Upper lobe of left lung (tissue), 6 donors: Measurements from ENCODE around the gene PYCR2. TPM values are rescaled to one million over a fixed set of nuclear protein-coding genes. Genes with fewer than 3 reads are reported as not detected.
A peak's percentile ranks its signal among the peaks of the same experiment; 100 is the strongest.

Experiments
- ATAC-seq, 2 donors: fragments of 200-7000 bp; cut with Tn5 transposase; one replicate each; pipeline ENCODE4 v1.9.1; 2022; ENCODE audit warnings: mild to moderate bottlenecking in 2 of 2, moderate library complexity in 2 of 2; ENCODE audit not compliant: low FRiP score in 2 of 2
- DNase-seq, 2 donors: peaks; one replicate each; pipeline ENCODE4 v3.0.0-alpha.2; 2019 to 2020
- H3K27ac ChIP-seq, 4 donors: fragments of 200-600 bp; sonication (generic); one replicate each; pipeline ENCODE4 v1.5.1; 2016 to 2019
- H3K27me3 ChIP-seq, 4 donors: fragments of 200-600 bp; sonication (generic); one replicate each; pipeline ENCODE4 v1.5.1; 2017 to 2019
- H3K36me3 ChIP-seq, 4 donors: fragments of 200-600 bp; sonication (generic); one replicate each; pipeline ENCODE4 v1.5.1; 2016 to 2019
- H3K4me1 ChIP-seq, 4 donors: fragments of 200-600 bp; sonication (generic); one replicate each; pipeline ENCODE4 v1.5.1; 2018 to 2019
- H3K4me3 ChIP-seq, 4 donors: fragments of 200-600 bp; sonication (generic); one replicate each; pipeline ENCODE4 v1.5.1; 2017 to 2019; ENCODE audit warnings: mild to moderate bottlenecking in 2 of 4, moderate library complexity in 1 of 4
- H3K9me3 ChIP-seq, 4 donors: fragments of 200-600 bp; sonication (generic); one replicate each; pipeline ENCODE4 v1.5.1; 2018 to 2019
- EP300 ChIP-seq, 4 donors: sonication (generic); formaldehyde crosslinking; IDR thresholded peaks; one replicate each; pipeline ENCODE4 v1.5.1; 2017; ENCODE audit warnings: antibody characterized with exemption in 4 of 4, control low read depth in 2 of 4
- POLR2A ChIP-seq, 4 donors: fragments of 450-650 bp; IDR thresholded peaks; one replicate each; pipeline ENCODE4 v1.5.1; 2016 to 2017; ENCODE audit warnings: antibody characterized with exemption in 4 of 4, mild to moderate bottlenecking in 2 of 4
- POLR2AphosphoS5 ChIP-seq, 2 donors: sonication (generic); formaldehyde crosslinking; IDR thresholded peaks; one replicate each; pipeline ENCODE4 v1.5.1; 2017; ENCODE audit warnings: antibody characterized with exemption in 2 of 2
- WGBS, 2 donors: methylation state at CpG; one replicate each; pipeline ENCODE4 v1.1.5; 2017 to 2018; 5-methylcytosine and 5-hydroxymethylcytosine counted together
- total RNA-seq, 6 donors: library from RNA; depleted of rRNA in 4 of 6; stranded (reverse); fragments of >200 nt in 4 of 6; gene quantifications; one replicate each; pipeline versions ENCODE4 v1.1.0 to v1.2.1, GENCODE V29; 2016 to 2021
- TF ChIP-seq, protein P1 (sequence below), 6 experiments: fragments of 450-650 bp in 4 of 6; fragments of 200-600 bp in 2 of 6; sonication (generic) in 2 of 6; IDR thresholded peaks; one replicate each; pipeline ENCODE4 v1.5.1; 2016 to 2019; ENCODE audit warnings: antibody characterized with exemption in 6 of 6
- donor health status: DM: no; HTN: no; CAD: no; lungs with moderate emphysema.
- donor health status: DM: no; HTN: yes; CAD: no; lungs with severe emphysema.

The PYCR2 gene
- total RNA-seq, 6 donors from 2014 or later, result 49.4 to 115 (median 69.6) TPM

DNA sequence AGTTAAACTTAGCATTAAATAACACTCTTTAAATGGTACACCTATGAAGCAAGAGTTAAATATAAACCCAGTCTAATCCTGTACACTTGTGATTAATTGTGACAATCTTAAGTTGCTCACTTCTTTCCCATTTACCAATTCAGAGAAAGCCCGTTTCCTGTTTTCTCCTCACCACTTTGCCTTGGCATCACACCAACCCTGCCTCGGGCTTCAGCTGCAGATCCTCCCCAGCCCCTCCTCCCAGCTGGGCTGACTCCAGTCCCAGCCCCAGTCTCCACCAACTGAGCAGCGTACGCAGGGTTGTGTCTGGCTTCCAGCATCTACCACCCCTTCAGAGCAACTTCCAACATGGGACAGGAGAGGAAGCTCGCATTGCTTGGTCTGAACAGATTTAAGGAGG, 4.1 kb downstream of the PYCR2 start:
- TF ChIP-seq EP300 (IDR thresholded peaks at IDR 0.05) (no peak), POLR2AphosphoS5 (IDR thresholded peaks at IDR 0.05) (no peak), POLR2A (IDR thresholded peaks at IDR 0.05) (no peak)
- TF ChIP-seq, protein P1, sequence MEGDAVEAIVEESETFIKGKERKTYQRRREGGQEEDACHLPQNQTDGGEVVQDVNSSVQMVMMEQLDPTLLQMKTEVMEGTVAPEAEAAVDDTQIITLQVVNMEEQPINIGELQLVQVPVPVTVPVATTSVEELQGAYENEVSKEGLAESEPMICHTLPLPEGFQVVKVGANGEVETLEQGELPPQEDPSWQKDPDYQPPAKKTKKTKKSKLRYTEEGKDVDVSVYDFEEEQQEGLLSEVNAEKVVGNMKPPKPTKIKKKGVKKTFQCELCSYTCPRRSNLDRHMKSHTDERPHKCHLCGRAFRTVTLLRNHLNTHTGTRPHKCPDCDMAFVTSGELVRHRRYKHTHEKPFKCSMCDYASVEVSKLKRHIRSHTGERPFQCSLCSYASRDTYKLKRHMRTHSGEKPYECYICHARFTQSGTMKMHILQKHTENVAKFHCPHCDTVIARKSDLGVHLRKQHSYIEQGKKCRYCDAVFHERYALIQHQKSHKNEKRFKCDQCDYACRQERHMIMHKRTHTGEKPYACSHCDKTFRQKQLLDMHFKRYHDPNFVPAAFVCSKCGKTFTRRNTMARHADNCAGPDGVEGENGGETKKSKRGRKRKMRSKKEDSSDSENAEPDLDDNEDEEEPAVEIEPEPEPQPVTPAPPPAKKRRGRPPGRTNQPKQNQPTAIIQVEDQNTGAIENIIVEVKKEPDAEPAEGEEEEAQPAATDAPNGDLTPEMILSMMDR (IDR thresholded peaks at IDR 0.05), result no peak
- peaks cover 1 to 57% (median 19%) of the 10 kb centered on the region in 4 donors for H3K36me3 ChIP-seq
- no peaks in the 10 kb centered on the region for H3K9me3 ChIP-seq
- H3K4me3 ChIP-seq, result no peak overlapping the region
- WGBS, 2 donors, result 9 to 20% methylated on average over 4 to 5 of the region's 5 CpGs
- peak overlapping the region in 3 of 4 donors; percentile 49 to 67 (median 49) for H3K27ac ChIP-seq
- no peaks in the 10 kb centered on the region for H3K27me3 ChIP-seq
- peaks cover 27 to 44% (median 29%) of the 10 kb centered on the region in 4 donors for H3K4me1 ChIP-seq
- no peak for ATAC-seq
- DNase-seq, result peak in 1 of 2 donors; percentile 62

DNA sequence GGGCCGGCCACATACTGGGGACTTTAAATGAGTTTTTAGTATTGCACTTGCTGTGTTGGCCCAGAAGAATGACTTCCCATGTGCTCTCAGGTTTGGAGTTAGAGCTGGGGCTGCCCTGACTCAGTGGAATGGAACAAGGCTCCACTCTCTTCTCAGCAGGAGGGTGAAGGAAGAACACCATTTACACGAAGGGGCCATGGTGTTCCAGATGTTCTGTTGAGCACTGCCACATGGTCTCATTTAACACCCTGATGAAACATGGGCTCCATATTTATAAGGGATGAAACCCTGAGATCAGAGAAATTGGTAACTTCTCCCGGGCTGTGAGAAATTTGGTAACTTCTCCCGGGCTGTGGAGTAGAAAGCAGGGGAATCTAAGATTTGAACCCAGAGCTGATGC, 5.8 kb downstream of the PYCR2 start:
- Histone ChIP-seq H3K27ac (no peak overlapping the region), H3K36me3 (peaks cover 5 to 57% (median 20%) of the 10 kb centered on the region in 4 donors), H3K4me3 (no peak overlapping the region), H3K27me3 (no peaks in the 10 kb centered on the region), H3K9me3 (no peaks in the 10 kb centered on the region), H3K4me1 (peaks cover 23 to 35% (median 24%) of the 10 kb centered on the region in 4 donors)
- 93 to 95% methylated on average over 3 to 4 of the region's 4 CpGs for WGBS, 2 donors
- TF ChIP-seq POLR2AphosphoS5 (IDR thresholded peaks at IDR 0.05), result no peak
- ATAC-seq (no peak), DNase-seq (no peak)

- no peak for ATAC-seq
- Histone ChIP-seq H3K27ac (no peak overlapping the region), H3K36me3 (peaks cover 5 to 57% (median 20%) of the 10 kb centered on the region in 4 donors), H3K9me3 (no peaks in the 10 kb centered on the region), H3K4me3 (no peak overlapping the region), H3K27me3 (no peaks in the 10 kb centered on the region), H3K4me1 (peaks cover 16 to 28% (median 16%) of the 10 kb centered on the region in 4 donors)
- TF ChIP-seq, protein P1 (IDR thresholded peaks at IDR 0.05), result no peak
- TF ChIP-seq POLR2A (IDR thresholded peaks at IDR 0.05) (no peak), POLR2AphosphoS5 (IDR thresholded peaks at IDR 0.05) (no peak)
- no peak for DNase-seq
- WGBS, 2 donors, result 88 to 93% methylated on average over 5 of the region's 5 CpGs
These were observed 6.5 kb downstream of the PYCR2 start for GRCh38 chr1:225917536-225917935.

DNA sequence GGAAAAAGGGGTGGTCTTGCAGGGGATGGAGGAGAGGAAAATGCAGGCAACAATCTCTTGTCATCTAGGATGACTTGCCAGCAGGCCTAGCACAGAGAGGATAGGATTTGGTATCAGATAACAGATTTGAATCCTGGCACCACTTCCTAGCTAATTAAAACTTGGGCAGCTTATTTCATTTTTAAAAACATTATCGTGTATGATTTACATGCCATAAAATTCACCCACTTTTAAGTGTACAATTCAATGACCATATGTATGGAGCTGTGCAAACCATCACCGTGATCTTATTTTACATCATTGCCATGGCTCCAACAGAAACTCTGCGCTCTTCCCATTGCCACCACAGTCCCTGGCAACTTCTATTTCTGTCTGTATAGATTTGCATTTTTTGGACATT, 6.9 kb downstream of the PYCR2 start:
- ATAC-seq (no peak), DNase-seq (no peak)
- no peak for TF ChIP-seq EP300 (IDR thresholded peaks at IDR 0.05)
- TF ChIP-seq, protein P1 (IDR thresholded peaks at IDR 0.05), result no peak
- no peak for TF ChIP-seq POLR2A (IDR thresholded peaks at IDR 0.05)
- no peak for TF ChIP-seq POLR2AphosphoS5 (IDR thresholded peaks at IDR 0.05)
- H3K9me3 ChIP-seq, result no peaks in the 10 kb centered on the region
- peaks cover 5 to 56% (median 20%) of the 10 kb centered on the region in 4 donors for H3K36me3 ChIP-seq
- H3K27me3 ChIP-seq, result no peaks in the 10 kb centered on the region
- peaks cover 12 to 24% (median 14%) of the 10 kb centered on the region in 4 donors for H3K4me1 ChIP-seq
- WGBS, 2 donors, result 94 to 99% methylated on average over 3 of the region's 3 CpGs
- no peak overlapping the region for H3K27ac ChIP-seq
- no peak overlapping the region for H3K4me3 ChIP-seq

- Histone ChIP-seq H3K27ac (no peak overlapping the region), H3K4me3 (no peak overlapping the region), H3K27me3 (no peaks in the 10 kb centered on the region), H3K36me3 (peaks cover 5 to 42% (median 15%) of the 10 kb centered on the region in 4 donors), H3K4me1 (peaks cover 17 to 28% (median 20%) of the 10 kb centered on the region in 4 donors), H3K9me3 (no peaks in the 10 kb centered on the region)
- ATAC-seq, result no peak
- TF ChIP-seq POLR2A (IDR thresholded peaks at IDR 0.05), result no peak
- TF ChIP-seq, protein P1 (IDR thresholded peaks at IDR 0.05), result no peak
- no peak for TF ChIP-seq EP300 (IDR thresholded peaks at IDR 0.05)
- TF ChIP-seq POLR2AphosphoS5 (IDR thresholded peaks at IDR 0.05), result no peak
- WGBS, 2 donors, result 89 to 90% methylated on average over 2 to 6 of the region's 7 CpGs
- no peak for DNase-seq
These were observed 8.5 kb downstream of the PYCR2 start for GRCh38 chr1:225915538-225915991.
